T-helper 17 cell (primary cell): ENCODE data around the gene TIMM17A. TPM values are rescaled to one million over a fixed set of nuclear protein-coding genes. Genes with fewer than 3 reads are reported as not detected.

Experiments
- ATAC-seq: fragments of 150-1000 bp; cut with Tn5 transposase; 2 replicates; pipeline ENCODE4 v1.10.0; 2021; ENCODE audit warnings: mild to moderate bottlenecking, moderate library complexity
- DNase-seq, 3 donors: peaks; one replicate each; pipeline versions ENCODE4 v3.0.0 to v3.0.0-alpha.2; 2020 to 2021
- H3K9me3 ChIP-seq: one replicate; pipeline ENCODE4 v1.7.0; 2013; ENCODE audit warnings: low read length, mild to moderate bottlenecking; ENCODE audit not compliant: control insufficient read depth, poor library complexity, severe bottlenecking
- H3K27ac Mint-ChIP-seq: one replicate; pipeline ENCODE4 v1.8.0; 2022; ENCODE audit warnings: mild to moderate bottlenecking, moderate library complexity, mixed read lengths
- H3K27me3 Mint-ChIP-seq: one replicate; pipeline ENCODE4 v1.8.0; 2022; ENCODE audit warnings: mixed read lengths
- H3K36me3 Mint-ChIP-seq: one replicate; pipeline ENCODE4 v1.8.0; 2022; ENCODE audit warnings: low read depth, mixed read lengths
- H3K4me1 Mint-ChIP-seq: one replicate; pipeline ENCODE4 v1.8.0; 2022; ENCODE audit warnings: mild to moderate bottlenecking, mixed read lengths
- H3K4me3 Mint-ChIP-seq: one replicate; pipeline ENCODE4 v1.8.0; 2022; ENCODE audit warnings: mild to moderate bottlenecking, moderate library complexity, mixed read lengths
- total RNA-seq, 4 donors: library from RNA in 2 of 4; stranded (reverse) in 2 of 4; gene quantifications; one replicate each; pipeline ENCODE4 v1.2.3 and lab custom pipeline; 2022 to 2026

Gene TIMM17A
- total RNA-seq, 2 donors from 2014 or later, result 36.8 to 48.4 TPM

DNA sequence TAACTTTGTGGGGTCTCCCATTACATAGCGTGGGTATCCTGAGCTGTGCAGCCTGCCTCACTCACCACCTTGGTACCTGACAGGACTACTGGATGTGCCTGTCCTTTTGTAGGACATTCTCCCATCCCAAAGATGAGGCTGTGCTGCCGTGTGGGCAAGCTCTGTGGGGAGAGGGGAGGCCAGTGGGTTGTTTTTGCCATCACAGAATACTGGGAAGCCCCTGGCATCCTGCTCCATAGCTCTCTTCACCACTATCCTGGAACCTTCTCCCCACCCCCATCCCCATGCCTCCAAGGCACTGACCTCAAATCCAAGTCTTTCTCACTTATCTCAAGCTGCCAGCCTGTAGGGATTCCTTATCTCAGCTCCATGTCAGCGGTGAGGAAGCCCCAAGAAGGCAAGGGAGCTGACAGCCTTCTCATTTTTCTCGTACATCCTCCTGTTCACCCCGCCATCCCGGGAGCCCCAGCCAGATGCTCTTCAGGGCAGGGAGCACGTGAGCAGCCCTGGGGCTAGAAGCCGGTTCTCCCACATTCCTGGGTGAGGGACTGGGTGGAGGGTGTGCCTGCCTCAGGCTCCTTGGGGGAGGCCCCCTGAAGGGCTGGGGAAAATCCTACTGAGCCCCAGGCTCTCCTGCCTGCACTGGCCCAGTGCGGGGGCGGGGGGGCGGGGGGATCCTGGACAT lies 52.6 kb downstream of the TIMM17A start:
- no peak overlapping the region for H3K27ac Mint-ChIP-seq
- H3K27me3 Mint-ChIP-seq, result no peaks in the 10 kb centered on the region
- no peak for ATAC-seq
- H3K9me3 ChIP-seq, result no peaks in the 10 kb centered on the region
- no peak for DNase-seq
- peaks cover 4% of the 10 kb centered on the region for H3K36me3 Mint-ChIP-seq
- peaks cover 2% of the 10 kb centered on the region for H3K4me1 Mint-ChIP-seq
- H3K4me3 Mint-ChIP-seq, result no peak overlapping the region

- Mint-ChIP-seq H3K4me1 (peaks cover 2% of the 10 kb centered on the region), H3K27me3 (no peaks in the 10 kb centered on the region), H3K27ac (no peak overlapping the region), H3K36me3 (no peaks in the 10 kb centered on the region), H3K4me3 (no peak overlapping the region)
- peak in 1 of 3 donors; percentile 47 for DNase-seq
- peak; percentile 75 for ATAC-seq
- H3K9me3 ChIP-seq, result no peaks in the 10 kb centered on the region
These were observed 54.2 kb downstream of the TIMM17A start for GRCh38 chr1:202009326-202010179.

- Mint-ChIP-seq H3K27ac (no peak within 1 kb of the TSS), H3K36me3 (no peaks in the 10 kb centered on the region), H3K4me1 (peaks cover 2% of the 10 kb centered on the region), H3K27me3 (no peaks in the 10 kb centered on the region), H3K4me3 (no peak within 1 kb of the TSS)
- ATAC-seq (no peak), DNase-seq (no peak)
- no peaks in the 10 kb centered on the region for H3K9me3 ChIP-seq
These were observed 55.1 kb downstream of the TIMM17A start, which contains the start of gene ELF3 for GRCh38 chr1:202010180-202011015. TSS of gene ELF3 (plus strand) at chr1:202010587. CDS start at chr1:202011137, 550 bp downstream.

- Mint-ChIP-seq H3K4me3 (no peak overlapping the region), H3K27me3 (peaks cover 15% of the 10 kb centered on the region), H3K36me3 (peaks cover under 1% of the 10 kb centered on the region), H3K27ac (no peak overlapping the region), H3K4me1 (peaks cover 4% of the 10 kb centered on the region)
- DNase-seq (no peak), ATAC-seq (no peak)
- no peaks in the 10 kb centered on the region for H3K9me3 ChIP-seq
These were observed 56.7 kb downstream of the TIMM17A start for GRCh38 chr1:202011994-202012393.

DNA sequence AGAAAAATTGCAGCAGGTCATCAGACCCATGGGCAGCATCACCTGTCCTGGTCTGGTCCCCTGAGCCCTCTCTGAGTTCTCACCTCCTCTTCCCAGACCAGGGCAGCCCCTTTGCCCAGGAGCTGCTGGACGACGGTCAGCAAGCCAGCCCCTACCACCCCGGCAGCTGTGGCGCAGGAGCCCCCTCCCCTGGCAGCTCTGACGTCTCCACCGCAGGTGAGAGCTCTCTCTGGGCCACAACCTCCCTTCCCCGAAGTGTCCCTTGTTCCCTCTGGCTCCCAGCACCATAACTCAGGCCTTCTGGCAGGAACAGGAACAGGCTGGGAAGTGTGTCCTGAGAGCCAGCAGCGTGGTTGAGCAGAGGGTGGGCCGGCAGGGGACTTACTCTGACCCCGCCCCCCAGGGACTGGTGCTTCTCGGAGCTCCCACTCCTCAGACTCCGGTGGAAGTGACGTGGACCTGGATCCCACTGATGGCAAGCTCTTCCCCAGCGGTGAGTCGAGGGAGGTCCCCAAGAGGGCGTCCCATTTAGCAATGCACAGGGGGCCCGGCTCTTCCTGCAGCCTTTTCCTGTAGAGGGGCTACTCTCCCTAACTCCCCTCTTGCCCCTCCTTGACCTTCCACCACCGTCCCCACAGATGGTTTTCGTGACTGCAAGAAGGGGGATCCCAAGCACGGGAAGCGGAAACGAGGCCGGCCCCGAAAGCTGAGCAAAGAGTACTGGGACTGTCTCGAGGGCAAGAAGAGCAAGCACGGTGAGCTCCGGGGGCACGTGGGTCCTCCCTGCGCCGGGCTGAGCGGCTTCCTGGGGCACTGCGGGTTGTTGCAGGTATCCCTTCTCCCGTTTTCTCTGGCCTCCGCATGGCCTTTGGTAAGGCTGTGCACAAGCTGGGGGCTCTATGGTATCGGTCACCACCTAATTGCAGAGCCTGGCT lies 57.5 kb downstream of the TIMM17A start:
- H3K4me1 Mint-ChIP-seq, result peaks cover 4% of the 10 kb centered on the region
- no peak for ATAC-seq
- peaks cover 23% of the 10 kb centered on the region for H3K27me3 Mint-ChIP-seq

GRCh38 chr1:202013603-202014002 lies 58.3 kb downstream of the TIMM17A start:
- no peak overlapping the region for H3K4me3 Mint-ChIP-seq
- H3K4me1 Mint-ChIP-seq, result peaks cover 4% of the 10 kb centered on the region

More for the DNA sequence above, 57.5 kb downstream of the TIMM17A start:
- no peak overlapping the region for H3K27ac Mint-ChIP-seq
- H3K36me3 Mint-ChIP-seq, result peaks cover 2% of the 10 kb centered on the region
- DNase-seq, result no peak
- no peaks in the 10 kb centered on the region for H3K9me3 ChIP-seq
- H3K4me3 Mint-ChIP-seq, result no peak overlapping the region

GRCh38 chr1:202014060-202014459 lies 58.8 kb downstream of the TIMM17A start:
- peaks cover 29% of the 10 kb centered on the region for H3K27me3 Mint-ChIP-seq

More at GRCh38 chr1:202013603-202014002, 58.3 kb downstream of the TIMM17A start:
- H3K9me3 ChIP-seq, result no peaks in the 10 kb centered on the region
- DNase-seq, result no peak
- ATAC-seq, result no peak
- no peak overlapping the region for H3K27ac Mint-ChIP-seq
- peaks cover 25% of the 10 kb centered on the region for H3K27me3 Mint-ChIP-seq
- peaks cover 2% of the 10 kb centered on the region for H3K36me3 Mint-ChIP-seq

GRCh38 chr1:202014915-202015661 lies 59.8 kb downstream of the TIMM17A start:
- H3K27ac Mint-ChIP-seq, result no peak overlapping the region

More at GRCh38 chr1:202014060-202014459, 58.8 kb downstream of the TIMM17A start:
- Mint-ChIP-seq H3K4me3 (no peak overlapping the region), H3K4me1 (peaks cover 4% of the 10 kb centered on the region), H3K36me3 (peaks cover 2% of the 10 kb centered on the region), H3K27ac (no peak overlapping the region)
- no peaks in the 10 kb centered on the region for H3K9me3 ChIP-seq
- ATAC-seq, result no peak
- no peak for DNase-seq

DNA sequence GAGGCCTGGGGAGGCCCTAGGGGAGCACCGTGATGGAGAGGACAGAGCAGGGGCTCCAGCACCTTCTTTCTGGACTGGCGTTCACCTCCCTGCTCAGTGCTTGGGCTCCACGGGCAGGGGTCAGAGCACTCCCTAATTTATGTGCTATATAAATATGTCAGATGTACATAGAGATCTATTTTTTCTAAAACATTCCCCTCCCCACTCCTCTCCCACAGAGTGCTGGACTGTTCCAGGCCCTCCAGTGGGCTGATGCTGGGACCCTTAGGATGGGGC lies 60.3 kb downstream of the TIMM17A start:
- ATAC-seq (no peak), DNase-seq (no peak)
- Mint-ChIP-seq H3K4me1 (peaks cover 2% of the 10 kb centered on the region), H3K27me3 (peaks cover 33% of the 10 kb centered on the region), H3K27ac (no peak overlapping the region), H3K4me3 (no peak overlapping the region), H3K36me3 (peaks cover 2% of the 10 kb centered on the region)
- no peaks in the 10 kb centered on the region for H3K9me3 ChIP-seq

More at GRCh38 chr1:202014915-202015661, 59.8 kb downstream of the TIMM17A start:
- no peak for ATAC-seq
- Mint-ChIP-seq H3K36me3 (peaks cover 2% of the 10 kb centered on the region), H3K4me3 (no peak overlapping the region), H3K4me1 (peaks cover 2% of the 10 kb centered on the region), H3K27me3 (peaks cover 33% of the 10 kb centered on the region)
- no peaks in the 10 kb centered on the region for H3K9me3 ChIP-seq
- DNase-seq, result no peak

DNA sequence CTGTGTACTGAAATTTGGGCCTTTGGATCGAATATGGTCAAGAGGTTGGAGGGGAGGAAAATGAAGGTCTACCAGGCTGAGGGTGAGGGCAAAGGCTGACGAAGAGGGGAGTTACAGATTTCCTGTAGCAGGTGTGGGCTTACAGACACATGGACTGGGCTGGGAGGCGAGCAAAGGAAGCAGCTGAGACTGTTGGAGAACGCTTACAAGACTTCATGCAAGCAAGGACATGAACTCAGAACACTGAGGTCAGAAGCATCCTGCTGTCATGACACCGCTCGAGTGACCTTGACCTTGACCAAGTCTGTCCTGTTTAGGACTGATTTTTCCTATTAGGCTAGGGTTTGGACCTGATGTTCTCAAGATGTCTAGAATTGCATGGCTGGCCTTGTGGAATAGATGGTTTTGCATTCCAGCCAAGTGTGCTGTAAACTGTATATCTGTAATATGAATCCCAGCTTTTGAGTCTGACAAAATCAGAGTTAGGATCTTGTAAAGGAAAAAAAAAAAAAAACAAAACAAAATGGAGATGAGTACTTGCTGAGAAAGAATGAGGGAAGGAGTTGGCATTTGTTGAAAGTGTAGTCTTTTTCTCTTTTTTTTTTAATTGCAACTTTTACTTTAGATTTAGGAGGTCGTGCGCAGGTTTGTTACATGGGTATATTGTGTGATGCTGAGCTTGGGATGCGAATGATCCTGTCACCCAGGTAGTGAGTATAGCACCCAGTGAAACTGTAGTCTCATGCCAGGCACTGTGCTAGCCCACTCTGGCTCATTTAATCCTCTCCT lies 60.9 kb downstream of the TIMM17A start:
- Mint-ChIP-seq H3K4me1 (peaks cover 2% of the 10 kb centered on the region), H3K4me3 (no peak overlapping the region), H3K36me3 (peaks cover 2% of the 10 kb centered on the region), H3K27me3 (peaks cover 37% of the 10 kb centered on the region), H3K27ac (no peak overlapping the region)
- no peaks in the 10 kb centered on the region for H3K9me3 ChIP-seq
- ATAC-seq (no peak), DNase-seq (no peak)
